Cardiac muscle cell (in vitro differentiated cells and primary cell): ENCODE results near the gene DTL. TPM values are rescaled to one million over a fixed set of nuclear protein-coding genes. Genes with fewer than 3 reads are reported as not detected.

Experiments
- DNase-seq, 2 donors: peaks; one replicate each; pipeline versions ENCODE4 v3.0.0 to v3.0.0-alpha.2; 2010 to 2017; ENCODE audit warnings: low read depth in 1 of 2, low spot score in 1 of 2
- H3K27ac ChIP-seq: fragments of 200-600 bp; sonication (generic); 2 replicates; pipeline ENCODE4 v1.5.1; 2016
- H3K27me3 ChIP-seq: fragments of 200-600 bp; sonication (generic); 2 replicates; pipeline ENCODE4 v1.6.0; 2016; ENCODE audit warnings: control low read depth
- H3K36me3 ChIP-seq: fragments of 200-600 bp; sonication (generic); 2 replicates; pipeline ENCODE4 v1.5.1; 2016; ENCODE audit warnings: control low read depth
- H3K4me1 ChIP-seq: fragments of 200-600 bp; sonication (generic); 2 replicates; pipeline ENCODE4 v1.8.1; 2017; ENCODE audit warnings: low read depth, mild to moderate bottlenecking, mixed run types
- H3K4me3 ChIP-seq: fragments of 200-600 bp; sonication (generic); 2 replicates; pipeline ENCODE4 v1.5.1; 2016; ENCODE audit warnings: mild to moderate bottlenecking
- H3K9me3 ChIP-seq: fragments of 200-600 bp; sonication (generic); 2 replicates; pipeline ENCODE4 v1.5.1; 2017; ENCODE audit warnings: low read depth, mild to moderate bottlenecking, control low read depth
- CTCF ChIP-seq: IDR thresholded peaks from 2 replicates; pipeline ENCODE4 v1.5.1; 2012; ENCODE audit warnings: low read depth, mild to moderate bottlenecking, low read length
- polyA plus RNA-seq: library from polyadenylated mRNA; unstranded; fragments of >200 nt; fragmentation: Nextera tagmentation; extraction: Ambion mirVana; gene quantifications from 2 replicates; pipeline ENCODE4 v1.2.1, GENCODE V29; 2016
- total RNA-seq: library from RNA; depleted of rRNA; stranded (reverse); fragments of >200 nt; gene quantifications from 2 replicates; pipeline ENCODE4 v1.2.3, GENCODE V29; 2016

The DTL gene
- total and polyA plus RNA-seq, 2 experiments from 2014 or later: 10.7 to 13.6 TPM

- peak in 1 of 2 donors; percentile 37 for DNase-seq
- H3K4me1 ChIP-seq: peaks cover 2% of the 10 kb centered on the region
- no peak for TF ChIP-seq CTCF
- H3K27ac ChIP-seq: no peak overlapping the region
- no peaks in the 10 kb centered on the region for H3K27me3 ChIP-seq
- no peaks in the 10 kb centered on the region for H3K9me3 ChIP-seq
- H3K36me3 ChIP-seq: no peaks in the 10 kb centered on the region
- H3K4me3 ChIP-seq: no peak overlapping the region
These were observed 116.8 kb downstream of the DTL start for GRCh38 chr1:212152308-212152693.

- H3K27ac ChIP-seq: no peak overlapping the region
- no peaks in the 10 kb centered on the region for H3K36me3 ChIP-seq
- H3K27me3 ChIP-seq: no peaks in the 10 kb centered on the region
- H3K4me1 ChIP-seq: no peaks in the 10 kb centered on the region
- no peak for TF ChIP-seq CTCF
- no peak for DNase-seq
- H3K4me3 ChIP-seq: no peak overlapping the region
- no peaks in the 10 kb centered on the region for H3K9me3 ChIP-seq
These were observed 117.3 kb downstream of the DTL start for GRCh38 chr1:212152869-212153268.

- H3K9me3 ChIP-seq: no peaks in the 10 kb centered on the region
- no peak for DNase-seq
- no peaks in the 10 kb centered on the region for H3K36me3 ChIP-seq
- no peak overlapping the region for H3K27ac ChIP-seq
- no peaks in the 10 kb centered on the region for H3K27me3 ChIP-seq
- no peak overlapping the region for H3K4me3 ChIP-seq
- H3K4me1 ChIP-seq: no peaks in the 10 kb centered on the region
- TF ChIP-seq CTCF: no peak
These were observed 118.1 kb downstream of the DTL start for GRCh38 chr1:212153635-212154034.

Other genes starting within 250 kb of the DTL start
- gene LPGAT1, start 205.0 kb upstream of the DTL start, total RNA-seq: 22.9 and 53.0 TPM in 2 replicates
- gene LPGAT1, start 205.0 kb upstream of the DTL start, polyA plus RNA-seq: 18.3 and 18.5 TPM in 2 replicates
- 5.6 and 7.9 TPM in 2 replicates for gene INTS7, start 191 bp upstream of the DTL start, total RNA-seq
- gene INTS7, start 191 bp upstream of the DTL start, polyA plus RNA-seq: 11.3 and 12.9 TPM in 2 replicates
- gene PPP2R5A, start 249.7 kb downstream of the DTL start, total RNA-seq: 51.7 and 70.4 TPM in 2 replicates
- 65.0 and 67.4 TPM in 2 replicates for gene PPP2R5A, start 249.7 kb downstream of the DTL start, polyA plus RNA-seq